HG03025 (cell line): ENCODE data around the gene MCAT.

Source experiments
- ATAC-seq: cut with Tn5 transposase; IDR thresholded peaks from one replicate; pipeline ENCODE4 v1.9.1; 2021; ENCODE audit warnings: mild to moderate bottlenecking, moderate library complexity; ENCODE audit not compliant: unreplicated experiment, low FRiP score

Gene MCAT, protein sequence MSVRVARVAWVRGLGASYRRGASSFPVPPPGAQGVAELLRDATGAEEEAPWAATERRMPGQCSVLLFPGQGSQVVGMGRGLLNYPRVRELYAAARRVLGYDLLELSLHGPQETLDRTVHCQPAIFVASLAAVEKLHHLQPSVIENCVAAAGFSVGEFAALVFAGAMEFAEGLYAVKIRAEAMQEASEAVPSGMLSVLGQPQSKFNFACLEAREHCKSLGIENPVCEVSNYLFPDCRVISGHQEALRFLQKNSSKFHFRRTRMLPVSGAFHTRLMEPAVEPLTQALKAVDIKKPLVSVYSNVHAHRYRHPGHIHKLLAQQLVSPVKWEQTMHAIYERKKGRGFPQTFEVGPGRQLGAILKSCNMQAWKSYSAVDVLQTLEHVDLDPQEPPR

DNA sequence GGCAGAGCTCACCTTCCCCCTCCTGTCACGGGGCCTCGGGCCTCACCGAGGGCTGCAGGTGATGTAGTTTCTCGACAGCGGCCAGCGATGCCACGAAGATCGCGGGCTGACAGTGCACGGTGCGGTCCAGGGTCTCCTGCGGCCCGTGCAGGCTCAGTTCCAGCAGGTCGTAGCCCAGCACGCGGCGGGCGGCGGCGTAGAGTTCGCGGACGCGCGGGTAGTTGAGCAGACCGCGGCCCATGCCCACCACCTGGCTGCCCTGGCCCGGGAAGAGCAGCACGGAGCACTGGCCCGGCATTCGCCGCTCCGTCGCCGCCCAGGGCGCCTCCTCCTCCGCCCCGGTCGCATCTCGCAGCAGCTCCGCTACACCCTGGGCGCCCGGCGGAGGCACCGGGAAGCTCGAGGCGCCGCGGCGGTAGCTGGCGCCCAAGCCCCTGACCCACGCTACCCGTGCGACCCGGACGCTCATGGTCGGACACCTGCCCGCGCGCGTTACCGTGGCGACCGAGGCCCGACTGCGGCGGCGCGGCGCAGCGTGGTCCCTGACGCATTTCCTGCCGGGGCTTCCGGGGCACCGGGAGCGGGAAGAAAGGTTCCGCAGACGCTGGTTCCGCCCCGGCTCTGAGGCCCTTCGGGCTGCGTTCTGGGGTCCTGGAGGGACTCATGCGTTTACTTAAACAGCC is at the start of gene MCAT:
MCAT (minus strand) TSS at position 519 of the 683 bp plus-strand sequence; CDS start at position 469, 50 bp downstream.
- no peak for ATAC-seq

DNA sequence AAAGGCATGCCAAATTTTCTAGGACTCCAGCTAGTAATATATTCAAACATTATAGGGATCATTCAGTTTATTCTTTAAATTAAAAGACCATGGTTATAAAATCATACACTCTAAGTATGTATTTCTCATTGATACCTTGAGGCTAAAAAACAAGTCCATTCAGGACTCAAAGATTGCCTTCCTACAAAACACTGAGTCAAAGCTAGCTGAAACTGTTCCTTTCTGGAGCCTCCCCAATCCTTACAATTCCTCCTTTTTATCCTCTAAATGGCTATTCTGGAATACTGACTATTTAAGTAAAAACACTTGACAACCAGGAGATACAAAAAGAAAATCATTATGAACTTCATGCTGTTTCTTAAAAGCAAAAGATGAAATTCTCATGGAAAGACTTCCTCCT is 48.6 kb upstream of the MCAT start:
- no peak for ATAC-seq

DNA sequence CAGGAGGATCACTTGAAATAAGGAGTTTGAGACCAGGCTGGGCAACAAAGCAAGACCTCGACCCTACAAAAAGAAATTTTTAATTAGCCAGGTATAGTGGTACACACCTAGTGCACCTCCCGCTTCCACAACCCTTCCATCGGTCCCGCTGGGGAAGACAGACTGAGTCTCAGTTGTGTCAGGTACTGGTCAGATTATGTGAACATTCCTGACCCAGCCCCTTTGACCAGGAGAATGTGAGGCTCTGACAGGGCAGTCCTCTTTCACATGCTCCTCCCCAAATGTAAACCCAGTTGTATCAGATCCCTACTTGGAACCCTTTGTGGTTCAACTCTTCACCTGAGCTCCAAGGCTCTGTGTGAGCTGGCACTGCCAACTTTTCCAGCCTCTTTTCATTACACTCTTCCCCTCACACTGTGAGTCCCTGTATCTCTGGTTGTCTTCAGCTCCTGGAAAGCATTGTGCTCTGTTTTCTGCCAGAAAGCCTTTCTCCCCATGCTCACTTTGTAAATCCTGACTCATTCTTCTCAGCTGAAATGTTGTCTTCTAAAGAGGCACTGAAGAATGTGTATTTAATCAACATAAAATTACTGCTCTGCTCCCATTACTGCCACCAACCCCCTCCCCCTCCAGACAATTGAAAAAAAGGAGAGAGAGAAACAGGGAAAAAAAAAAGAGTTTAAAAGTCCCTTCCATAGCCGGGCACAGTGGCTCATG is 45.8 kb upstream of the MCAT start:
- no peak for ATAC-seq

DNA sequence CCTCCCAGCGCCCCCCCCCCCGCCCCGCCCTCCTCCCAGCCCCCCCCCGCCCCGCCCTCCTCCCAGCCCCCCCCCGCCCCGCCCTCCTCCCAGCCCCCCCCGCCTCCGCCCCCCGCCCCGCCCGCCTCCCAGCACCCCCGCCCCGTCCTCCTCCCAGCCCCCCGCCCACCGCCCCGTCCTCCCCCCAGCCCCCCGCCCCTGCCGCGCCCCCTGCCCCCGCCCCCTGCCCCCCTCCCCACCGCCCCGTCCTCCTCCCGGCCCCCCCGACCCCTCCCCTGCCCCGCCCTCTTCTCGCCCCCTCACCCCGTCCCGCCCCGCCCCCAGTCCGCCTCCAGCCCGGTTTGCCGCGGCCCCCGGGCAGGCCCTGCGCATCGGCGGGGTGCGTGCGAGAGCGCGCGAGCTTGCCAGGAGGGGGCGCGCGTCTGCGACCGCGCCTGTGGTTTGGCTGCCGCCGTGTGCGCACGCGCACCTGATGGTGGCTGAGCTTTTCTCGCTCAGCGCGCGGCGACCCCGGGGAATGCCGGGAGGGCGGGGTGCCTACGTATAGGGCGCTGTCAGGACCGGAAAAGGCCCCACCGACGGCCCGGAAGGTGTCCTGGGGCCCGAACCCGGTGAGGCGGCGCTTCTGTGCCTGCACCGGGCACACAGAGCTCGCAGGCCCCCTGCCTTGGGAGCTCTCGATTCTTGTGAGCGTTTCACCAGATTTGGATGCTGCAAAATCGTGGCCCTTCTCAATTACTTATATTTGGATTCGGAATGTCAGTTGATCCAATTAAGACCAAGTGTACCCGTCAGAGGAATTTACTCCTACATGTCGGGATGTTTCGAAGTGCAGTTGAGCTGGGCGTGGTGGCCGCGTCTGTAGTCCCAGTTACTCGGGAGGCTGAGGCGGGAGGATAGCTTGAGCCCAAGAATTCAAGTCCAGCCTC is 44.2 kb upstream of the MCAT start:
- ATAC-seq, result peak; percentile 76

DNA sequence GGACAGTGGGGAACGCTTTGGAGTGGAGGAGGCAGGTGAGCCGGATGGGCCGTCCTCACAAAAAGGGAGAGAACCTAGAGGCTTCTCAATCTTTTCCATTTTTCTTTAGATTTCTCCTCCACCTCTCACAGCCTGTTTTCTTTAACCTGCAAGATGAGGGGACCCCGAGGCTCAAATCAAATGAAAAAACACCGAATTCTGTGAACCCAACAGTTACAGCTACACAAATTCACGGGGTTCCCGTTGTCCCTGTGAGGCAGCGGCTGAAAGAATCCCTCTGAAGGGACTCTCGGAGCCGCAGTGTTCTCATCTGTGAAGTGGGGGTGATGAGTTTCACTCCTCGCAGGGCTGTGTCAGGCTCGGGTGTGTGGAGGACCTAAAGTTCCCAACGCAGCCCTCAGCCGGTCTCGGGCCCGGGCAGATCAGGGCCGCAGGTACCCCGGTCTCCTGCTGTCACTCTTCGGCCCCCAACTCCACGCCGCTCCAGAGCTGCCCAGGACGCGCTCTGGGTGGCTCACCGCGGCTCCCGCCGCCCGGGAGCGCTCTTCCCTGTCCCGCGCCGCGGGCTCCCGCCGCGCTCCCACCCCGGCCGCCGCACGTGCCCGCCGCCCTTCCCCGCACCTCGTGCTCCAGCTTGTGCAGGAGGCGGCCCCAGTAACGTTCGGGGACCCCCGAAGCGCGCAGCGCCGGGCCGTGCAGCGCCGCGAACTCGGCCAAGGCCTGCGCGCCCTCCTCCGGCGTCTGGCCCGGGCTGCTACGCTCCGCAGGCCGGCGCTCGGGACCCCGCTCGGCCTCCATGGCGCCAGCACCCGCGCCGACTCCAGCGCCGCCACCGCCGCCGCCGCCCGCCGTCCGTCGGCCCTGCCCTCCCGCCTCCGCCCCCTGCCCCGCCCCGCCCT is 43.3 kb upstream of the MCAT start, which contains the start of gene TTLL12:
TTLL12 (minus strand) TSS at position 863 of the 899 bp plus-strand sequence; CDS start at position 798, 65 bp downstream.
- peak; percentile 55 for ATAC-seq

DNA sequence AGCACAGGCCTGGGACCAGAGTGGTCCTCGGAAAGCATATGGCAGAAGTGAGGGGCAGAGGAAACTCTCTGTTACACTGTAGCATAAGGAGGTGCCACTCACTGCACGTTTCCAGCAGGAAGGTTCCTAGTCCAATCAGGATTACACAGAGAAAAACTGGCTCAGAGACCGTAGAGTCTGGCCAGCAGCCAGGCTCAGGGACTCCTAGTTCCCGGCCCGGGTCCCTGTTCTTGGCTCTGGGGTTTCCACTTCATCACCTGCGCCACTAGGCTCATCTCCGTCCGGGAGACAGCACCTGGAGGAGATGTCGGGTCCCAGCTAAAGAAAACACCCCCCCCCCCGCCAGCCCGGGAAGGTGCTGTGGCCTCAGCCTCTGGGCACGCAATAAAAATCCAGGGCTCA is 42.7 kb upstream of the MCAT start:
- ATAC-seq, result no peak

DNA sequence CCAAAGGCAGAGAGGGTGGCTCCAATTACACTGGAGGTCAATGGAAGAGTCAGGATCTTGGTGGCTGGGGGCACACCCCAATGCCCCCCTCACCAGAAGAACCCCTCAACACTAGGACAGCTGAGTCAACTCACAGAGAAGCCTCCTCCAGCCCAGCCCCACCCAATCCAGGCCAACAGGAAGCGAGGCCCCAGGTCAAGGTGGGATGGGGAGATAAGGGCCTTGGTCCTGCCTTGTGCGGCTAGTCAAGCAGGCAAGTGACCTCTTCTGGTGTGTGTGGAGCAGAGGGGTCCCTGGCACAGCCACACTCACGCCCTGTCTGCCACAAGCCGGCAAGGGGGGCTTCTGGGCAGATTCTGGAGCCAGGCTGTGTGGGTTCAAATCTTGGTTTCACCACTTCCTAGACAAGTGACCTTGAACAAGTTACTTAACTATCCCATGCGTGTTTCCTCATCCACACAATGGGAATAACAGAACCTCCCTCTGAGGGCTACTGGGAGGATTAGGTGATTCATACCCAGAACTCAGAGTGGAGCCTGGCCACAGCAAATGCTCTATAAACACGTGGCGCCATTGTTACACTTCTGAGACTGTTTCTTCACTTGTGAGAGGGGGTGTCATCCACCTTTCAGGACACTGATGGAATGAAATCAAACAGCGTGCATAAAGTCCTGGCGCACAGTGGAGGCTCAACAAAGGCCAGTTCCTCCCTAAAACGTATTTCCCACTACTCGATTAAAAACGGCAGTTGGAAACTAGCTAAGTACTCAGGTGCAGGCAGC is 40.5 kb upstream of the MCAT start:
- no peak for ATAC-seq

DNA sequence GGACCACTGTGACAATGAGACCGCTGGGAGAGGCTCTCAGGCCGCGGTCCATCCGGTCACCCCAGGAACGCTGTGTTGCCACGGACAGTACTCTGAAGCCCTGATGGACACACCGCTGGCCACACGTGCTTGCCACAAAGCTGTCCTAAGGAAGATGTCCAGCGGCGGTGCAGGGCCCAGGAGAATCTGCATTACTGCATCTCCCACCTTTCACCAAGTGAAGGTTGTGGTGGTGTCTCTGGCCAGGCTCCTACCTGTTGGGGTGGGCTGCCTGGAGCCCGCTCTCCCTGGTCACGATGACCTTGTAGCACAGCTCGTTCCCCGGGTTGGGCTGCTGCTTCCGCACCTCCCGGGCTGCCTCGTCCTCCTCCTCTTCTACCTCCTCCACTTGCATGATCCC is 39.5 kb upstream of the MCAT start:
- ATAC-seq, result no peak

DNA sequence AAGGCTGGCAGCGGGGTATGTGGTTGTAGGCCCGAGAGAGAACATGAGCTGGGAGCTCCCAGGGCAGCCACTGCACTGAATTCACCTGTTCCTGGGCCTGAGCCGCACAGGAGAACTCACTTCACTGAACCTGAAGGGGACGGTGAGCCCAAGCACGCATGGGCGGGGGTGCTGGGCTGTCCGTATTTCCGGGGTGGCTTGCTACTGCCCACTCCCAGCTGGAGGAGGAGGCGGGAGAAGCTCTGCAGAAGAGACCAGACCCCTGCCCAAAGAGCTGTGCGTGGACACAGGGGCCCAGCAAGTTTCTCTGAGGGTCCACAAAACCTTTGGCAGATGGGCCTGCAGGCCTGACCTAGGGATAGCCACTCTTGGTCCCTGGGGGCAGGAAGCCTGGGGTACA is 38.9 kb upstream of the MCAT start:
- no peak for ATAC-seq

DNA sequence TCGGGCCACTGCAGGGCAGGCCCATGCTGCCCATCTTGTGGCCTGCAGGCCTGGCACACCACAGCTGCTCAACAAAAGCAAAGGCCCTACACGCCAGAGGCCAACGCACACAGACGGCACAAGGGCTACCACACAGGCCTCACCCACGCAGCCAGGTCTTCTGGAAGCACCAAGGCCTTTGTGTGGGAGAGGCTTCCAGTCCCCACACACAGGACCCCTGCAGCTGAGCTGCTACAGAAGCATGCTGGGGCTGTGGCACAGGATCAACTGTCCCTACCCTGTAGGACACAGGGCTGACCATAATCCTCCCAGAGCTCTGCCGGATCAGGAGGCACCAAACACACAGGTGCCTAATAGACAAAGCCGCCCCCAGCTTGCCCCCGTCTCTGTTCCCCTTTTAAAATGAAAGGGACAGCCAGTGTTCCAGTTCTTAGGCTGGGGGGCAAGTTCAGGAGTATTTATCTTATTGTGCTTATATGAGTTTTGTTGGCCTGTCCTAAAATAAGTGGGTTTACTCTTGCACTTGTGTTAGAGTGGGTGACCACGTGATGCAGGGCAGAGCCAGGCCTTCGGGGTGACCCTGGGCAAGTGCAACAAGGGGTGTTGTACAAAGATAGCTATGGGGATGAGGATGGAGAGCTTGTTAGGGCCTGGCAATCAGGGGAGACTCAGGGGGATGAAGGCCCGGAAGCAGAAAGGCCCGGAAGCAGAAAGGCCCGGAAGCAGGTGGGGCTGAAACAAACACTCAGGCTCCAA is 38.3 kb upstream of the MCAT start:
- ATAC-seq, result no peak

DNA sequence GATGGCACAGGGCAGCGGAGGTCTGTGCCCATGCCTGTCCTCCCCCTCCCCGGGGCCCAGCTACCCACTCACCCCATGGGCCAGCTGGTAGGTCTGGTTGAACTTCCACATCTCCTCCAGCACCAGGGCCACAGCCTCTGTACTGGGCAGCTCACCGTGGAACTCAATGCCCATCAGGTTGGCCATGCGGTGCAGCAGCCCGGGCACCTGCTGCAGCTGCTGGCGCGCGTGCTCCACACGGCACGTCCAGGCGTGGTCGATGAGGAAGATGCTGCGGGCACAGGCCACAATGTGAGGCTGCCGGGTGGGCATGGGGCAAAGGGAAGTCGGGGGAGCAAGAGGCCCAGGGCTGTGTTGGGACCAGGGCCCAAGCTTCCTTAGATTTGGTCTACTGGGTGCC is 37.5 kb upstream of the MCAT start:
- no peak for ATAC-seq

DNA sequence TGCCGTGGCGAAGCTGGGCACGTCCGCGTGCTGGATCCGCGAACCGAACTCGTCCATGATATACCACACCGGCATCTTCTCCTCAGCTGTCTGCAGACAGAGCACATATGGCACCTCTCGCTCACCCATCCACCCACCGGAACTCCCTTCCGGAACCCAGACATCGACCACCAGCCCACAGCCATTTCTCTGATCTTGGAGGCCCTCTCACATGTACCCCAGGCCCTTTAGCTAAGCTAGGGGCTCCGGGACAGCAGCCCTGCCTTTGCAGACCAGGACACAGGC is 36.7 kb upstream of the MCAT start:
- ATAC-seq, result no peak

DNA sequence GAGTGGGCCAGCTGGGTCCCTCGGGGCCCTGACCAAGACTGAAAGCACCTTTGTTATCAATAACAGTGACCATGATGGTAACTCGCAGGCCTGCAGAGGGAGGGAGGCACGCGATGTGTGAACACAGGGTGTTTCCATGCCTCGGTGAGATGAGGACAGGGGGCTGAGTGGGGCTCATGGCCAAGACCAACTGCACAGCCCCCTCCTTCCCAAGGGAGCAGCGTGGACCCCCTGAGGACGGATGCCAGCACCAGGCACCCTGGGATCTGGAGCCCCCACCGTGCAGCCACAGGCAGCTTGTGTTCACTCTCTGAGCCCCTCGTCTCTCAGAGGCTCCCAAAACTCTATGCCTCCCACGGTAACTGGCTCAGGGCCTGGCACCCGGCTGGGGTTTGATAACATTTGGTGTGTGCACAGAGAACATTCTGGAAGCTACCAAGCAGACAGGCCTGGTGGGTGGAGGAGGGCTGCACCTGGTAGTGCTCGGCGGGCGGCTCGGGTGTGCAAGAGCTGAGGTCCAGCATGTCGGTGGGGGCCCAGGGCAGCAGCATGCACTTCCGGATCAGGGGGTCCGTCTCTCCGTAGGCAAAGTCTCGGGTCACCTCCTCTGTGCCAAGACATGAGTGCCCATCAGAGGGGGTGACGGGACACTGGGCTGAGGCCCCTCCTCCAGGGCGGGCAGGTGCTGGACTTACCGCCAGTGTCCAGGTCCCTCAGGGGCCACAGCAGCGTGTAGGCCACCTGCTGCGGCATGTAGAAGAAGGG is 36.1 kb upstream of the MCAT start:
- ATAC-seq, result no peak

DNA sequence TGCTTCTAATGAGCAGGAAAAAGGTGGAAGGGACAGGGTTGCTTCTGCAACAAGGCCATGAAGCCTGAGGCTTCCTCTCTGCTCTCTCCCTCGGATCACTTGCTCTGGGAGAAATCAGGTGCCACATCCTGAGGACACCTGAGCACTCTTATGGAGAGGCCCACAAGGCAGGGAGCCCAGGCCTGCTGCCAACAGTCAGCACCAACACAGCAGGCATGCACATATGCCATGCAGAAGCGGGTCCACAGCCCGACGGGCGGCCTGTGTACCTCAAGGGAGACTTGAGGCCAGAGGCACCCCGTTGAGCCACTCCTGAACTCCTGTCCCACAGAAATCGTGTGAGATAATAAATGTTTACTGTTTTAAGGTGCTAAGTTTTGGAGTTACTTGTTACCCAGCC is 34.3 kb upstream of the MCAT start:
- no peak for ATAC-seq

DNA sequence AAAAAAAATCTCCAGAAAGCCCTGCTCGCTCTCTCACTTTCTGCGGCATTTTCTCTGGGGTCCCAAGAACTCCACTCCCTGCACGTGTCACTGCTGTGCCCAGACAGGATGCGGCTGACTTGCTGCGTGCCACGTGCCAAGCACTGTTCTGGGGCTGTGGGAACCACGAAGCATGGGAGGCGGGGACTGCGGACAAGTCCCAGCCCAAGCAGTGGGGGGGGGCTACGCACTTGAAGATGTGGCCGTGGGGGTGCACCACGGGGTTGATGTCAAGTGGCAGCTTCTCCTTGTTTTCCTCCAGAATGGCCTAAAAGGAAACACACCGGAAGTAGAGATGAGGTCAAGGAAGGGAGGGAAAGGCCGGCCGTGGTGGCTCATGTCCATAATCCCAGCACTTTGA is 32.9 kb upstream of the MCAT start:
- ATAC-seq, result no peak

DNA sequence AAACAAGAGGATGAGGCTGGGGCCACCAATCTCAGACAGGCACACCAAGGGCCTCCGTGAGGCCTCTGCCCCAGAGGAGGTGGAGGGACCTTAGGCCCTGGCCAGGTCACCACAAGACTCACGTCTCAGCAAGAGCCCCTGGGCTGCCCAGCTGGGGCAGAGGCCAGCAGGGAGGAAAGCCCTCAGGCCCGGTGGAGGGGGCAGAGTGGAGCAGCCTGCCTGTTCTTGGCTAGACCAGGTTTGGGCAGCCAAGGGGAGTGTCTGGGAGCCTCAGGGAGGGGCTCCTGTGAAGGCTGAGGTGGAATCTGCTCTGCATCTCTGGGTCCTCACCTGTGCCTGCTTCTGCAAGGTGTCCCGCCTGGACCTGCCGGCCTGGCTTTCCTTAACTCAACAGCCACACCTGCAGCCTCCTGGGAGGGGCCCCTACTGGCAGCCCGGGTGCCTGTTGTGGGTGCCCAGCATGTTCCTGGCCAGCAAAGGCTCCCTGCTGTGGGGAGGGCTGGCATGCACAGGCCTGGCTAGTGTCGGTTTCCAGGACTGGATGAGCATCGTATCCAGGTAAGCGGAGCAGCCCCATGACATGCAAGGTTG is 31.8 kb upstream of the MCAT start:
- ATAC-seq, result no peak
